Measurements from ENCODE around the gene TPM4. TPM values are rescaled to one million over a fixed set of nuclear protein-coding genes. Genes with fewer than 3 reads are reported as not detected.

Gene TPM4
- total RNA-seq, 6 experiments from 2014 or later: 973 to 1,332 (median 1,247) TPM

DNA sequence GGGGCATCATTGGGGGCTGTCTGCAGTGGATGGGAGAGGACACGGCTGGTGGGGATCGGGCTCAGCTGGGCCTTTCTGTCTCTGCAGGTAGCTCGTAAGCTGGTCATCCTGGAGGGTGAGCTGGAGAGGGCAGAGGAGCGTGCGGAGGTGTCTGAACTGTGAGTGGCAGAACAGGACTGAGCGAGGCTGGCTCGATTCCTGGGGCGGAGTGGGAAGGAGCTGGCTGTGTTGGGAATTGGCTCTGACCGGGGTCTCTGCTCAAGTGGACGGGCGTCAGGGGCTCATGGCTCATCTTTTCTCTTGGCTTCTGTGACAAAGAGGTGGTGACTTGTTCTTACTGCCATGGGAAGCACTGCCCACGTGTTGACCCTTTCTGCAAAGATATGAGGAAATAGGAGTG, 11.6 kb downstream of the TPM4 start:
- Mint-ChIP-seq H3K4me3 (peak overlapping the region; percentile 43; the same call in 1 of the 2 replicates), H3K9me3 (peaks cover 10% of the 10 kb centered on the region), H3K27me3 (ENCODE audit: insufficient read depth) (peaks cover 45% of the 10 kb centered on the region), H3K4me1 (ENCODE audit: low read depth) (peaks cover 56% of the 10 kb centered on the region), H3K27ac (peak overlapping the region; percentile 72), H3K36me3 (ENCODE audit: low read depth) (peaks cover 66% of the 10 kb centered on the region)
- no peak for TF ChIP-seq CTCF (IDR thresholded peaks at IDR 0.05)
- no peak for DNase-seq

DNA sequence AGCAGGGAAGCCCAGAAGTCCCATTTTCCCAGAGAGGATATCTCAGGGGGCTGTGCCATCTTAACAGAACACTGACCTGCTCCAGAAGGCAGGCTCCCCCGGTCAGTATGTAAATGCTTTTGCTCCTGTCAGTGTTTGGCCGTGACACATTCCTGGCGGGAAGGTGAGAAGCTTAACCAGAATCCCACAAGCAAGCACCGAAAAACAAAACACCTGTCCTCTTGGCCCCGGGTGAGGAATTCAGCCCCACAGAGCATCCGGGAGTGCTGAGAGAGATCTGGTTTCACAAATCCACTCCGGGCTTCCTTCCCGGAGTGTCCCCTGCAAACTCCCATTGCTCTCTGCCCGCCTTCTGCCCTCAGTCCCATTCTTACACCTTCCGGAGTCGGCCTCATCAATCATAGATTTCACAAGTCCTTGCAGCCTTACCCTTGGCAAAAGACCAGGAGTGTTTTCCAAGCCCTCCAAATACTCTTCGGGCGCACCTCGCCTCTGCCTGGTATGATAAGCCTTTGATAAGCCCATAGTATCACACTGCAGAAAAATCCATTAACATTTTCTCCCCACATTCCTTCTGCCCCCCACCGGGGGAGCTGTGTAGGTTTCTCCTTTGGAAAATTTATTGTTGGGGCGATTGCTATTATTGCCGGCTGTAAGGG, 12.2 kb downstream of the TPM4 start:
- peak; percentile 65 for TF ChIP-seq CTCF (IDR thresholded peaks at IDR 0.05)
- H3K36me3 Mint-ChIP-seq (ENCODE audit: low read depth): peaks cover 67% of the 10 kb centered on the region
- no peak for DNase-seq
- peak overlapping the region; percentile 51; the same call in 1 of the 2 replicates for H3K4me3 Mint-ChIP-seq
- H3K27me3 Mint-ChIP-seq (ENCODE audit: insufficient read depth): peaks cover 39% of the 10 kb centered on the region
- peak overlapping the region; percentile 72 for H3K27ac Mint-ChIP-seq
- H3K4me1 Mint-ChIP-seq (ENCODE audit: low read depth): peaks cover 58% of the 10 kb centered on the region
- H3K9me3 Mint-ChIP-seq: peaks cover 10% of the 10 kb centered on the region

DNA sequence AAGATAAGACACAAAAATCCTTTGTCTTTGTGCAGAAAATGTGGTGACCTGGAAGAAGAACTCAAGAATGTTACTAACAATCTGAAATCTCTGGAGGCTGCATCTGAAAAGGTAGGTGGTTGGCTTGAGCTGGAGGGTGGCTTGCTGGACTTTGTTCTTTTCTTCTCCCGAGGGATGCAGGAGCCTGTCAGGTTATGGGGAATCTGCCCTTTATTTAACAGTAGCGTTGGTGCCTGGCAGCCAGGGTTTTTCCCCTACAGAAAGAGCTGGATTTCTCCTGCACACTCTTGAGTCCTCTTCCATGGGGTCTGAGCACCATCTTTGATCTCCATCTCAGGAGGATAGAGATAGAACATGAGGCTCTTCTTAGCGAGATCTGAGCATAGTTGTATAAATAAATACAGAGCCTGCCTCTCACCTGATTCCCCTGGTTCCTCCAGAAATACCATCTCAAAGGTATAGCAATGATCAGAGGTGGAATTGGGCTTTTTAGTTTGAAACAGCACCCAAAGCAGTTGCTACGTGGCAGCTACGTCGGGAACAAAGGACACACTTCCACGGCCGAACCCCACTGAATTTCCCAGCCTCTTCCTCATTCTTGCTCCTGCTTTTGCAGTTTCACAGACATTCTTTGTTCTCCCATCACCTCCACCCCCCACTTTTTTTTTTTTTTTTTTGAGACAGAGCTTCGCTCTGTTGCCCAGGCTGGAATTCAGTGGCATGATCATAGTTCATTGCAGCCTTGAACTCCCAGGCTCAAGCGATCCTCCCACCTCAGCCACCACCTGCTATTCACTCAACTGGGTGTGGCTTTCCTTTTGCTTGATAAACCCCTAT, 12.9 kb downstream of the TPM4 start:
- DNase-seq: no peak
- H3K27me3 Mint-ChIP-seq (ENCODE audit: insufficient read depth): peaks cover 39% of the 10 kb centered on the region
- H3K9me3 Mint-ChIP-seq: peaks cover 10% of the 10 kb centered on the region
- H3K36me3 Mint-ChIP-seq (ENCODE audit: low read depth): peaks cover 69% of the 10 kb centered on the region
- H3K4me3 Mint-ChIP-seq: peak overlapping the region; percentile 51; the same call in 1 of the 2 replicates
- TF ChIP-seq CTCF (IDR thresholded peaks at IDR 0.05): no peak; the same call in none of the 2 replicates
- H3K27ac Mint-ChIP-seq: peak overlapping the region; percentile 72
- peaks cover 60% of the 10 kb centered on the region for H3K4me1 Mint-ChIP-seq (ENCODE audit: low read depth)

DNA sequence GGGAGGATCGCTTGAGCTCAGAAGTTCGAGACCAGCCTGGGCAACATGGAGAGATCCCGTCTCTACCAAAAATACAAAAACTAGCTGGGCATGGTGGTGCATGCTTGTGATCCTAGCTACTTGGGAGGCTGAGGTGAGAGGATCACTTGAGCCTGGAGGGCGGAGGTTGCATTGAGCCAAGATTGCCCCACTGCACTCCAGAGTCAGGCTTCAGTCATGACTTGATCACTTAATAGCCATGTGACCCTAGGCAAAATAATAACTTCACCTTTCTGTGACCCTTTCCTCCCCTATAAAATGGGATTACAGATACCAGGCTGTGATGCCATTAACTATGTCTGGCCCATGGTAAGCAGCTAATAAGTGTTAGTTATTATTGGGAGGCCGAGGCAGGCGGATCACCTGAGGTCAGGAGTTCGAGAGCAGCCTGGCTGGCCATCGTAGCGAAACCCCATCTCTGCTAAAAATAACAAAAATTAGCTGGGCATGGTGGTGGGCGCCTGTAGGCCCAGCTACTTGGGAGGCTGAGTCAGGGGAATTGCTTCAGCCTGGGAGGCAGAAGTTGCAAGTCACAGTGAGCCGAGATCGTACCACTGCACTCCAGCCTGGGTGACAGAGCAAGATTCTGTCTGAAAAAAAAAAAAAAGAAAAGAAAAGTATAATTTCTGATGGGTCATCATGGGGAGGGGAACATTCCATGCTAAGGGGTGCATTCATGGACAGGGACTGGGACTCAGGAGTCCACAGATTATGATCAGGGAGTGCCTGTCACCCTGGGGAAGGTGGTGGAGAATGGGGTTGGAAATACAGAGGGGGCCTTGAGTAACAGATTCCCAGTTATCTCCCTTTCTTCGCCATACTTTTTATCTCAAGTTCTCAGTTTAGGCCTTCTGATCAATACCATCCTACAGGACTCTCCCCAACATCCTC, 15.5 kb downstream of the TPM4 start:
- no peak for TF ChIP-seq CTCF (IDR thresholded peaks at IDR 0.05)
- peak overlapping the region; percentile 79 for H3K27ac Mint-ChIP-seq
- H3K4me3 Mint-ChIP-seq: no peak overlapping the region
- peaks cover 32% of the 10 kb centered on the region for H3K27me3 Mint-ChIP-seq (ENCODE audit: insufficient read depth)
- no peak for DNase-seq
- H3K36me3 Mint-ChIP-seq (ENCODE audit: low read depth): peaks cover 67% of the 10 kb centered on the region
- H3K9me3 Mint-ChIP-seq: peaks cover 4% of the 10 kb centered on the region; the same call in 1 of the 2 replicates
- peaks cover 56% of the 10 kb centered on the region for H3K4me1 Mint-ChIP-seq (ENCODE audit: low read depth)
